PFSK-1 (cell line): ENCODE results near the gene TMEM37.

Experiments used
- REST ChIP-seq, 2 experiments: IDR thresholded peaks; 2 replicates each; pipeline versions ENCODE4 v1.6.1 to v1.8.0; 2011 to 2012; ENCODE audit warnings: low read depth in 2 of 2, low read length in 2 of 2, control low read depth in 1 of 2, inconsistent platforms in 1 of 2, mild to moderate bottlenecking in 1 of 2, moderate library complexity in 1 of 2; ENCODE audit not compliant: insufficient read depth in 1 of 2
- SIN3A ChIP-seq: IDR thresholded peaks from 2 replicates; pipeline ENCODE4 v1.6.1; 2012; ENCODE audit warnings: mild to moderate bottlenecking, low read length, moderate library complexity, borderline replicate concordance; ENCODE audit not compliant: insufficient read depth
- TAF1 ChIP-seq: IDR thresholded peaks from 2 replicates; pipeline ENCODE4 v1.6.1; 2012; ENCODE audit warnings: low read length, control low read depth, borderline replicate concordance; ENCODE audit not compliant: insufficient read depth

GRCh38 chr2:119402106-119402505, 29.5 kb upstream of the TMEM37 start:
- TF ChIP-seq TAF1 (no peak), SIN3A (no peak), REST (IDR thresholded peaks at IDR 0.05; ENCODE audit: insufficient read depth in 1 of 2, low read depth in 2 of 2, low read length in 2 of 2) (no peak)
